CD4-positive, alpha-beta T cell treated with Interferon gamma for 1 hour (primary cell): ENCODE results near the gene CAMK2N2.
A peak's percentile ranks its signal among the peaks of the same experiment; 100 is the strongest.

Source experiments
- DNase-seq: peaks from one replicate; pipeline ENCODE4 v3.0.0-alpha.2; 2020

Gene CAMK2N2

GRCh38 chr3:184261270-184261853 lies at the start of gene CAMK2N2:
Gene CAMK2N2 (minus strand): TSS chr3:184261553. CDS start chr3:184261285, 268 bp downstream.
- DNase-seq, result peak; percentile 38

DNA sequence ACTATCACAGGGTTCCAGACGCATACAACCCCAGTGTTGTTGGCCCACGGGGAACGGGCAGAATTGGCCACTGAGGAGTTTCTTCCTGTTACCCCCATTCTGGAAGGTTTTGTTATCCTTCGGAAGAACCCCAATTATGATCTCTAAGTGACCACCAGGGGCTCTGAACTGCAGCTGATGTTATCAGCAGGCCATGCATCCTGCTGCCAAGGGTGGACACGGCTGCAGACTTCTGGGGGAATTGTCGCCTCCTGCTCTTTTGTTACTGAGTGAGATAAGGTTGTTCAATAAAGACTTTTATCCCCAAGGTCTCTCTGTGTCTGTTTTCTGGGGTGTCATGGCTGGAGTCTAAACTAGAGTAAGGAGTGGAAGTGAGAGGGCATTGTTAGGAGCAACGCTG lies 47.4 kb upstream of the CAMK2N2 start:
- DNase-seq, result no peak

DNA sequence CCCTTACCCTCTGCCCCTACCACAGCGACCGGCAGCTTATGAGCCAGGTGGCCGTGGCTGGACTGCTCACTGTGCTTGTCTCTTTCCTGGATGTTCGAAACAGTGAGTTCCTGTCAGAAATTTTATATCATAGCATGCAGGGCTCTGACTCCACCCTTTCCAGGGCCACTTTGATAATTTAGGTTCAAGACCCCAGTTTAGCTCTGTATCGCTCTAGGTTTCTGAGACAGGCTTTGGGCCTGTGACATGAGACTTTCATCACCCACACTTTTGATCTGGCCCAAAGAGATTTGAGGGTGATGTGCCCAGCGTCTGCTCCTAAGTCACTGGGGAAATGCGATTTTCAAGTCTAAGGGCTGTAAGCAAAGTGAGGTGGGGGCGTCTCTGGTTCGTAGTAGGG lies 46.6 kb upstream of the CAMK2N2 start:
- no peak for DNase-seq

DNA sequence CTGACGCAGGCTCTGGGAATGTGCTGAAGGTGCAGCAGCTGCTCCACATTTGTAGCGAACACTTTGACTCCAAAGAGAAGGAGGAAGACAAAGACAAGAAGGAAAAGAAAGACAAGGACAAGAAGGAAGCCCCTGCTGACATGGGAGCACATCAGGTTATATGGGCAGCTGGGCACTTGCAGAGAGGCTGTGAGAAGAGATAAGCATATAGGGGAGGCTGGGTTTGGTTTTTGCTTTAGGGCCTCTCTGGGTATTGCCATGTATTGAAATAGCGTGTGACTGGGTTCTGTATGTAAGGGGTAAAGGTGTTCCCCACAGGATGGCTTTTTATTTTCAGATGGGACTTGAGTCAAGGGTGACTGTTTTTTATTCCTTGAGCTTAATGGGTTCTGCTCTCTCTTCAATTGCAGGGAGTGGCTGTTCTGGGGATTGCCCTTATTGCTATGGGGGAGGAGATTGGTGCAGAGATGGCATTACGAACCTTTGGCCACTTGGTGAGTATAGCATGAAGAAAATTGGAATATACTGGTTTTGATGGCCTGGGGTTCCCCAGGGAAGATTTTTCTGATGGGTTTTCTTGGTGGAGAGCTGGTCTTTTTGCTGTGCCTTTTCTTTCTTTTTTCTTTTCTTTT lies 45.1 kb upstream of the CAMK2N2 start:
- no peak for DNase-seq

- no peak for DNase-seq
Observed at GRCh38 chr3:184305577-184305976, 44.2 kb upstream of the CAMK2N2 start.

DNA sequence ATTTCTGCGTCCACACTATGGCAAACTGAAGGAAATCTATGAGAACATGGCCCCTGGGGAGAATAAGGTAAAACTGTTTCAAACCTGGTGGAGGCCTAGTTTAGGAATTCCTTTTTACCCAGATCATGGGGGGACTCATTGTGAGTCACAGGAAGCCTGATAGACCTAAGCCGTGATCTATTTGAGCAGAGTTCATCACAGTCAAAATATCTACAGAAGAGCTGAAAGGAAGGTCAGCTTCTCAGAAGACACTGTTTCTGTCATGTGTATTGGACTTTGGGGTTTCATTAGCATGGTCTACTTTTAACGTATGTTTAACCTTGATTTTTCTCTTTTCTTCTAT lies 39.0 kb upstream of the CAMK2N2 start:
- no peak for DNase-seq

DNA sequence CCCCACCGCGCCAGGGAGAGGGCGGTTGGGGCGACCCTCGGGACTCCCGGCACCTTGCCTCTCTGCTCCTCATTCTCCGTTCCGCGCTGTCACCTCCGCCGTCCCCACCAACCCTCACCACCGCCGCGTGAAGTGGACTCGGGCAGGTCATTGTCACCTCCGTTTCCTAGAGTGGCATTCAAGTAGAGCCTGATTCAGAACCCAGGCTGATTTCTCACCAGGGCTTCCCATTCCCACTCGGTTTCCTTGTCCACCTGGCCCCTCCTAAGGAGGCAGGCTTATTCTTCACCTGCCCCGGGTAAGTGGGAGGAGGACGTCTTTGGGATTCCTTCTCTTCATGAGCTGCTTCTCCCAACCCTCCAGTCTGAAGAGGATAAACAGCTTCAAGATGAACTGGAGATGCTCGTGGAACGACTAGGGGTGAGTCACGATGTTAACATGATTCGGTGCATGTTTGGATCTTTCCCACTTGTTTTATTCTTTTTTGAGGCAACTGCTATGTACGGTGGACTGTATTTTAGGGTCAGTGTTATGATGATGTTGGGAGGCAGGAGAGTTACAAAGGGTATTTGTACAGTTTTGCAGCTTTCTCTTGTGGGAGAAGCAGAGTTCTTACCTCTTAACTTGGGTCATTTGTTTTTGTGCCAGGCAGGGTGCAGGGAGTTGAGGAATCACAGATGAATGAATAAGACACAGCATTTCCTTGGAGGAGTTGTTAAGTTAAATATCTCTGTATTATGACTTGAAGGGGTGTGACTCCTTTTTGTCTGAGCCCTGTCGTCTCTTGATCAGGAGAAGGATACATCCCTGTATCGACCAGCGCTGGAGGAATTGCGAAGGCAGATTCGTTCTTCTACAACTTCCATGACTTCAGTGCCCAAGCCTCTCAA lies 38.4 kb upstream of the CAMK2N2 start:
- no peak for DNase-seq

DNA sequence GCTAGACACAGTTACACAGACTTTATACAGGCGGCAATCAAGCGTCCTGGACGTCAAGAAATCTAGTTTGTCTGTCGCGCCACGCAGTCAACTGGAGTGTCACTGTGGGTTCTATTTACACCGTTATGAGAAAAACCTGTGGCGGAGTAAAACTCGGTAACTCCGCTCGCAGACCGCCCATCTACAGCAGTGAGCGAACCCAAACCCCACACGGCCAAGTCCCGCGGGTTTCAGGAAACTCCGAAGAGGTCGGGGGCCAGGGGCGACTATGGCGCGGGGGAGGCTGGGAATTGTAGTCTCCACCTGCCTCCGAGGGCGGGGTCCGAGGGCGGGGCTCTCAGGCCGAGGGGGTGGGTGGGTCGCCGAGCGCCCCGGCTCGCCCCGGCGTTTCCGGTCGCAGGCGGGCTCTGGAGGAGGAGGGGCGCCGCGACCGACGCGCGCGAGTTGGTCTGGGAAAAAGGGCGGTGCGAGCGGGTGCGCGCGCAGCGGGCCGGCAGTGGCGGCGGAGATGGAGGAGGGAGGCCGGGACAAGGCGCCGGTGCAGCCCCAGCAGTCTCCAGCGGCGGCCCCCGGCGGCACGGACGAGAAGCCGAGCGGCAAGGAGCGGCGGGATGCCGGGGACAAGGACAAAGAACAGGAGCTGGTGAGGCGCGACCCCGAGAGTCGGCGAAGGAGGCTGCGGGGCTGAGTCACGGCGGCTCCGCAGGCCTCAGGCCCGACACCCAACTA lies 37.6 kb upstream of the CAMK2N2 start, which contains the start of gene PSMD2:
PSMD2 (plus strand) TSS at position 483 of the 729 bp plus-strand sequence; CDS start at position 509, 26 bp downstream.
- DNase-seq, result peak; percentile 97

- DNase-seq, result no peak
Observed at GRCh38 chr3:184296616-184297015, 35.3 kb upstream of the CAMK2N2 start.

GRCh38 chr3:184295771-184296170 lies 34.4 kb upstream of the CAMK2N2 start:
- DNase-seq, result no peak

GRCh38 chr3:184291738-184292445 lies 30.5 kb upstream of the CAMK2N2 start:
- DNase-seq, result no peak

DNA sequence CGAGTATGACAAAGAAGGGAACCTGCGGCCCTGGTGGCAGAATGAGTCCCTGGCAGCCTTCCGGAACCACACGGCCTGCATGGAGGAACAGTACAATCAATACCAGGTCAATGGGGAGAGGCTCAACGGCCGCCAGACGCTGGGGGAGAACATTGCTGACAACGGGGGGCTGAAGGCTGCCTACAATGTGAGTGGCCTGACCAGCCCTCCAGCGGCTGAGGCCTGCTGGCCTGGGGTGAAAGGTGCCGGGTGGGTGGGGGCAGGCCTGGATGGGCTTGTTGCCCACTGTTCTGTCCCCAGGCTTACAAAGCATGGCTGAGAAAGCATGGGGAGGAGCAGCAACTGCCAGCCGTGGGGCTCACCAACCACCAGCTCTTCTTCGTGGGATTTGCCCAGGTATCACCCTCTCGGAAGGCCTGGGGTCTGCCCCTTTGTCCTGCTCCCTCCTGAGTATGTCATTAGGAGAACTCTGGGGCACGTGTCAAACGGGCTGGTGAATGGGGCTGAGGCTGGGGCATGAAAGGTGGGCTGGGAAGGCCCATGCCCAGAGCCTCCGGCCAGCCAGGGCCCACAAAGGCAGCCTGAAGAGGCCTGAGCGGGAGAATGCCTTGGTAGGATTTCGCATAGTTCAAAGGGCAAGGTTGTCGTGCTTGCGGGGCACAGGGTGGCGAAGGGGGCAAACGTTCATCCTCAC lies 29.8 kb upstream of the CAMK2N2 start:
- DNase-seq, result no peak

GRCh38 chr3:184290331-184290730 lies 29.0 kb upstream of the CAMK2N2 start:
- DNase-seq, result no peak

DNA sequence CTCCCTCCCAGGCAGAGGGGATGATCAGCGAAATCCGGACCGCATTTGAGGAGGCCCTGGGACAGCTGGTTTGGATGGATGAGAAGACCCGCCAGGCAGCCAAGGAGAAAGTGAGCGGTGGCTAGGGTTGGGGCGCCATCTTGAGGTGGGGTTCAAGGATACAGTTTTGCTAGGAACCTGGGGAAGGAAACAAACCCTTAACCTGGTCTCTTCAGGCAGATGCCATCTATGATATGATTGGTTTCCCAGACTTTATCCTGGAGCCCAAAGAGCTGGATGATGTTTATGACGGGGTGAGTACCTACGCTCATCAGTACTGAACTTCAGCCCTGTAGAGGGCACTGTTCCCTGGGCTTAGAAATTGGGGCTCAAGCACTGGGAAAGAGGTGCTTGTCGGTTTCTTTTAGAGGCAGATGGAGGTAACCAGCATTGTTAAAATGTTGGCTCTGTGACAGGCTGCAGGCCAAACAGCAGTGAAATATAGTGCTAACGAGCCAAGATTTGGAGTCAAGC lies 28.1 kb upstream of the CAMK2N2 start:
- DNase-seq, result peak; percentile 41

- no peak for DNase-seq
Observed at GRCh38 chr3:184284696-184285095, 23.3 kb upstream of the CAMK2N2 start.

DNA sequence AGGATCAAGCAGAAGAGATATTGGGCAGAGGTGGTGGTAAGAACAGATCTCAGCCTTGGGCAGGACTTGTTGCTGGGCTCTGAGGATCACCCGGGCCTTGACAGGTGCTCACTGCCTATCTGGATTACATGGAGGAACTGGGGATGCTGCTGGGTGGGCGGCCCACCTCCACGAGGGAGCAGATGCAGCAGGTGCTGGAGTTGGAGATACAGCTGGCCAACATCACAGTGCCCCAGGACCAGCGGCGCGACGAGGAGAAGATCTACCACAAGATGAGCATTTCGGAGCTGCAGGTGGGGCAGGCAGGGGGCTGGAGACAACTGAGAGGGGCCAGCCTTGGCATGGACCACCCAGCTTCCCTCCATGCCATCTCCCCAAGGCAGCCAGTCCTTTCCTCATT lies 22.3 kb upstream of the CAMK2N2 start:
- DNase-seq, result no peak

DNA sequence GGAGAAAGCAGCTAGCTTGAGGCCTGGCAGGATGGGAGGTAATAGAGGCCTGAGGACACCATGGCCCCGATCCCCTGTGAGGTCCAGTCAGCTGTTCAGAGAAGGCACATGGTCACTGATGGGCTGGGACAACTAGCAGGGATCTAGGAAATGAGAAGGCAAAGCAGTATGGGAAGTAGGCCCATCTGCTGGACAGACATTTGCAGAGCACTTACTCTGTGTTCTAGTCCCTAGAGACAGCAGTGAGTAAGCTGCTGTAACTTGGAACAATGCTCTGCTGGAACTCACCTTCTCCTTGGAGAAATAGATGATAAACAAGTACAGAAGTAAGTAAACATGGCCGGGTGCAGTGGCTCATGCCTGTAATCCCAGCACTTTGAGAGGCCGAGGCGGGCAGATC lies 21.6 kb upstream of the CAMK2N2 start:
- no peak for DNase-seq

GRCh38 chr3:184277366-184277765 lies 16.0 kb upstream of the CAMK2N2 start:
- no peak for DNase-seq

DNA sequence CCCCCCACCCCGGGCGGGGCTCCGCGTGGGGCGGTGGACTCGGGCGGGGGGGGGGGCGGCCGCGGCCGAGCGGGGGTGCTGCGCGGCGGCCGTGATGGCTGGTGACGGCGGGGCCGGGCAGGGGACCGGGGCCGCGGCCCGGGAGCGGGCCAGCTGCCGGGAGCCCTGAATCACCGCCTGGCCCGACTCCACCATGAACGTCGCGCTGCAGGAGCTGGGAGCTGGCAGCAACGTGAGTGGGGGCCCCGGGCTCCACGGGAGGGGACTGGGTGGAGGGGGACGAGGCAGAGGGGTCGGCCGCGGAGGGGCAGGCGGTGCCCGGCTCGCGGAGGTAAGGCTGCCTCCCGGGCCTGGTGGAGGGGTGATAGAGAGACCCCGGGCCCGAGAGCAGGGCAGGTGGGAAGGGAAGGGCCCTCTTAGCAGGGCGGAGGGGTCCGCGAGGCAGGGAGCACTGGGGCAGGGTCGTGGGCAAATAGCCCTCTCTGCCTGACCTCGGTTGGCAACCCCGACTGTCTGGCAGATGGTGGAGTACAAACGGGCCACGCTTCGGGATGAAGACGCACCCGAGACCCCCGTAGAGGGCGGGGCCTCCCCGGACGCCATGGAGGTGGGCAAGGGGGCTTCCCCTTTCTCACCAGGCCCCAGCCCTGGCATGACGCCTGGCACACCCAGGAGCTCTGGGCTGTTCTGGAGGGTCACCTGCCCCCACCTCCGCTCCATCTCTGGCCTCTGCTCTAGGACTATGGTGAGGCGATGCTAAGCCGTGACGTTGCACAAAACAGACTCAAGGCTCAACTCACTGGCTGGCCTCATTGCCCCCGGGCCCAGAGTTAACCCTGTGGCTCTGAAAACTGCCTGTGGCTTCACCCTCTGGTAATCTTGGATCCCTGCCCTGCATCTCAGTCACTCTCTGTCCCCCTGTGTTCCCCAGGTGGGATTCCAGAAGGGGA lies 14.9 kb upstream of the CAMK2N2 start, which contains the start of gene ECE2:
ECE2 (plus strand) TSS at position 62 of the 950 bp plus-strand sequence; CDS start at position 194, 132 bp downstream.
- no peak for DNase-seq

GRCh38 chr3:184275381-184275701 lies 14.0 kb upstream of the CAMK2N2 start:
- no peak for DNase-seq

DNA sequence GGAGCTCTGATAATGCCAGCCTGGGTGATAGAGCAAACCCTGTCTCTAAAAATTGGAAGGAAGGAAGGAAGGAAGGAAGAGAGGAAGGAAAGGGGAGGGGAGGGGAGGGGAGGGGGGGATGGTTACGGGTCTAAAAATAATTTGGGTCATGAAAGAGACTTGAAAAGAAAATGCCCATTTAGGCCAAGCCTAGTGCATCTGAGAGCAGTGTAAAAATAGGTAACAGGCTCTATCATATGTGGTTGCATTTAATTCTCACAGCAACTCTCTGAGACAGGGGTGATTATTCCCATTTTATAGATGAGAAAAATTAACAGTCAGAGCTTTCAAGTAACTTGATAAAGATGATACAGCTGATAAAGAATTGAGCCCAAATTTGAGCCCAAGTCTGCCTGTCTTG lies 10.9 kb upstream of the CAMK2N2 start:
- no peak for DNase-seq
